ENCODE measurements around the gene RCSD1. TPM values are rescaled to one million over a fixed set of nuclear protein-coding genes. Genes with fewer than 3 reads are reported as not detected.

Gene RCSD1
- total RNA-seq, 1 donor from 2014 or later, result 91.9 TPM

DNA sequence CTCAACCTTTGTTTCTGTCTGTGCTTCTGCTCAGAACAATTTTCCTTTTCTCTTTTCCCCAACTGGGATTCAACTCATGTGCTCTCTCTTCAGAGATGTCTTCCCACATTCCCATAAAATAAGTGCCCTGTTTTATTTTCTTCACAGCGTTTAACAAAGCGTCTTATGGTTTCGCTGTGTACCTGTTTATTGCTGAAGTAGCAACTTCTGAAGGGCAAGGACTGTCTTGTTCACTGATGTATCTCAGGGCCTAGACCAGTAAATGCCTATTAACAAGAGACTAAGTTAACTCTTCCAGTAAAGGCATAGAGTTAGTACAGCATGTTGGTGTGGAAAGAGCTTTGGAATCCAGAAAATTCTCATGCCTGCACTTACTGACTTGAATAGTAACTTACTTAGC is 48.8 kb downstream of the RCSD1 start:
- no peaks in the 10 kb centered on the region for H3K27me3 Mint-ChIP-seq (ENCODE audit: low read depth)
- DNase-seq (ENCODE audit: low spot score), result no peak
- H3K4me3 Mint-ChIP-seq (ENCODE audit: low read depth), result no peak overlapping the region
- intact Hi-C loops (cut with micrococcal nuclease), result no loop called here
- no peak overlapping the region for H3K27ac Mint-ChIP-seq
- peaks cover 38% of the 10 kb centered on the region for H3K36me3 Mint-ChIP-seq (ENCODE audit: low read depth)
- peaks cover 21% of the 10 kb centered on the region for H3K4me1 Mint-ChIP-seq (ENCODE audit: low read depth)
- H3K9me3 Mint-ChIP-seq, result no peaks in the 10 kb centered on the region

DNA sequence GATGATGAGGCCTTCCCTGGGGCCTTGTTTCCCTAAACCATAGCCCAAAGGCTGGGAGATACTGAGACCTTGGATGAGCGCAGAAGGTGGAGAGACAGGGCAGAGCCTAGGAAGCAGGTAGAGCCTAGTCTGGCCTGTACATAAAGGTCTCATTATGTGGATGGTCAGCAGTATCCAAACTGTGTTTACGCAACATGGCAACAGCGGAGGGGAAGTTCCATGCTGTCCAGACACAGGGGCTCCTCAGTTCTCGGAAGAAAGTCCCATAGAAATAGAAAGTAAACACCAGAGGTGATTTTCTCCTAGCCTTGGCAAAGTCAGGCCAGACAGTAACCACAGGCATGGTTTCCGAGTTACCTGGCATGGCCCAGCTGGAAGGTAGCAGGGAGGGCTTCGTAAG is 49.7 kb downstream of the RCSD1 start:
- no peaks in the 10 kb centered on the region for H3K9me3 Mint-ChIP-seq
- DNase-seq (ENCODE audit: low spot score), result no peak
- no peaks in the 10 kb centered on the region for H3K27me3 Mint-ChIP-seq (ENCODE audit: low read depth)
- H3K27ac Mint-ChIP-seq, result no peak overlapping the region
- peaks cover 16% of the 10 kb centered on the region for H3K4me1 Mint-ChIP-seq (ENCODE audit: low read depth)
- no peak overlapping the region for H3K4me3 Mint-ChIP-seq (ENCODE audit: low read depth)
- peaks cover 39% of the 10 kb centered on the region for H3K36me3 Mint-ChIP-seq (ENCODE audit: low read depth)
- intact Hi-C loops (cut with micrococcal nuclease), result no loop called here

DNA sequence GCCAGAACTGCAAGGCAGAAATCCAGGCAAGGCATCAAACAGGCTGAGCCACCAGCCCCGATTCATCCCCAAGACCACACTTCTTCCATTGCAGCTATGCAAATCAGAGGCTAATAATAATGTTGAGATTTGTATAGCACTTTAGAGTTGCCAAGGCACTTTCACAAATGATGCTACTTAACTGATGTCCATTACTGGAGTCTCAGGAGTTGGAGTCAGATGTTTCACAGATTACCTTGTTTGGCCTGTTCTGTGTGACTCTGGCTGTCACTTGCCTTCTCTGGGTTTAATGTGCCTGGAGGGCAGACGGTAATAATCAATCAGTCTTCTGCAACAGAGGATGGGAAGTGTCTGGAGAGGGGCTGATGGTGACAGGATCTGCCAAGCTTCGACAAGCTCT is 51.0 kb downstream of the RCSD1 start:
- intact Hi-C loops (cut with micrococcal nuclease), result no loop called here
- Mint-ChIP-seq H3K9me3 (no peaks in the 10 kb centered on the region), H3K4me1 (ENCODE audit: low read depth) (peaks cover 11% of the 10 kb centered on the region), H3K27ac (peak overlapping the region; percentile 24), H3K36me3 (ENCODE audit: low read depth) (peaks cover 46% of the 10 kb centered on the region), H3K27me3 (ENCODE audit: low read depth) (no peaks in the 10 kb centered on the region), H3K4me3 (ENCODE audit: low read depth) (no peak overlapping the region)
- DNase-seq (ENCODE audit: low spot score), result no peak

DNA sequence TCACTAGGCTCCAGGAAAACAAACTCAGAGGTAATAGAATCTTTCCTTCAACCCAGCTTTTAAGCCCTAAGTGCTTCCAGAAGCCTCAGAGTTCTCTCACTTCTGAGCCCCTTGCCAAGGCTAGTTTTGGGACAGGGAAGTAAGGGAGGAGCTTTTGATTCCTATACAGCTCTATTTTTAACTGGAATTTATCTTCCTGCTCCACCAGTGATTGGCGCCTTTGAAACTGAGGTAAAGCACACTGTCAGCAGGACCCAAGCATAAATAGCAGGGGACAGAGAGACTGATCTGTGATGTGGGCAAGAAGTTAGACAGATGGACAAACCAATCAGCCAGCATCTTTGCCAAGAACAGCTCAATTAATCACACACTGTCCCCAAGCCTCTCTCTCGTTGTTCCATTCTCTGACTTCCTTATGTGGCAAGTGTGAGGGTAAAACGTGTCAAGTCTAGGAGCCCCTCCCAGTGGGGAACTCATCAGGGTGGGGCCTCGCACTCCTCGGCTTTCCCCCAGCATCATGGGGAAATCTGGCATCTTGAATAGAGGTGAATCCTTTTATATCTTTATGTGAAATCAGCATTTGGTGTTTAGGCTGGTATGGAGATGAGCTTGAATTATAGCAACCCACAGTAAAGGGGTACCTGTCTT is 51.5 kb downstream of the RCSD1 start:
- H3K27ac Mint-ChIP-seq, result no peak overlapping the region
- DNase-seq (ENCODE audit: low spot score), result no peak
- intact Hi-C loops (cut with micrococcal nuclease), result no loop called here
- H3K27me3 Mint-ChIP-seq (ENCODE audit: low read depth), result no peaks in the 10 kb centered on the region
- no peaks in the 10 kb centered on the region for H3K9me3 Mint-ChIP-seq
- H3K36me3 Mint-ChIP-seq (ENCODE audit: low read depth), result peaks cover 44% of the 10 kb centered on the region
- peaks cover 5% of the 10 kb centered on the region for H3K4me1 Mint-ChIP-seq (ENCODE audit: low read depth)
- H3K4me3 Mint-ChIP-seq (ENCODE audit: low read depth), result no peak overlapping the region

DNA sequence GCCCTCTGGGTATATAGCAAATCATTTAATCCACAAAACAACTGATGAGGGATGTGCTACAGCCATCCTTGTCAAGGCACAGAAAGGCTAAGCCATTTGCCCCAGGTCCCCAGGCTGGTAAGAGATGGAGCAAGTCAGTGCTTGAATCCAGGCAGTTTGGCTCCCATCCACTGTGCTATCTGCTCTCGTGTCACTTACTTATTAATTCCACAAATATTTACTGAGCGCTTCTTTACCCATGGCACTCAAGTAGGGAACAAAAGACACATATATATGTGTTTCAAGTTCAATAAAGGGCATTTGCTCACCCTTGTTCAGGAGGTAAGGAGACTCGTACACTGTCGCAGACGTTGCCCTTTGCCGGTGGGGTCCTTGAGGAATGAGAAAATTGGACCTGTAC is 53.2 kb downstream of the RCSD1 start:
- Mint-ChIP-seq H3K27me3 (ENCODE audit: low read depth) (no peaks in the 10 kb centered on the region), H3K9me3 (no peaks in the 10 kb centered on the region), H3K4me3 (ENCODE audit: low read depth) (no peak overlapping the region), H3K36me3 (ENCODE audit: low read depth) (peaks cover 52% of the 10 kb centered on the region), H3K4me1 (ENCODE audit: low read depth) (peaks cover 8% of the 10 kb centered on the region), H3K27ac (peak overlapping the region; percentile 33)
- intact Hi-C loops (cut with micrococcal nuclease), result no loop called here
- no peak for DNase-seq (ENCODE audit: low spot score)

DNA sequence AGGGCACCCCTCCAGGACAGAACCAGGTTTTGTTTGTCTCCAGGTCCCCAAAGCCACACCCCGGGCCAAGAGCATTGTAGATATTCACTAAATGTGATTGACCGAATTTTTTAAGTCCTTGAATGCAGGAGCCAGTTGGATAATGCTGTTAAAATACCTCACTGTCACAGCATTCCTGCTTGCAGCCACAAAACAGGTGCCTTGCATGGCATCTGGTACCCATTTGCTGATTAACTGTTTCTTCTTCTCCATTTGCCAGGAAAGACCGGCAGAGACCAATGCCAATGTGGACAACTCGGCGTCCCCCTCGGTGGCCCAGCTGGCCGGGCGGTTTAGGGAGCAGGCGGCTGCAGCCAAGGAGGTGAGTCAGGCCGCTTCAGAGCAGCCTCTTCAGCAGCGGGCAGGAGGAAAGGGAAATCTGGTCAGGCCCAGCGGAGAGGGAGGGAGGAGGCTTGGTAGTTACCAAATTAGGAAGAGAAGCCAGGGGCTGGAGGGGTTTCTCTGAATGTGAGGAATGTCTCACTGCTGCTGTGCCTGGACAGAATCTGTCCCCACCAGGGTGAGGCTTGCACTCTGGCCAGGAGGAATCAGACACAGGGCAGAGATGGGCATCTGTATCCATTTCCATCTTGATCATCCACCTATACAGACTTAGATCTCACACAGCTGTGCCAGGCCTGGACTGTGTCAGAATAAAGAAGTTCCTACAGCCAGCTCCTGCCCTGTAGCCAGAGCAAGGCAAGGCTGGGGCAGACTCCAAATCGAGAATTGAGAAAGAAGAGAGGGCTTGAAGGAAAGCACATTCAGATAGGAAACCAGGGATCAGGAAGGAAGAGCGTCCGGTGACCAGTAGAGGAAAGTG is 53.8 kb downstream of the RCSD1 start:
- no peak for DNase-seq (ENCODE audit: low spot score)
- Mint-ChIP-seq H3K4me1 (ENCODE audit: low read depth) (peaks cover 15% of the 10 kb centered on the region), H3K27ac (peak overlapping the region; percentile 63), H3K9me3 (no peaks in the 10 kb centered on the region), H3K4me3 (ENCODE audit: low read depth) (no peak overlapping the region), H3K27me3 (ENCODE audit: low read depth) (no peaks in the 10 kb centered on the region), H3K36me3 (ENCODE audit: low read depth) (peaks cover 58% of the 10 kb centered on the region)
- intact Hi-C loops (cut with micrococcal nuclease), result no loop called here

DNA sequence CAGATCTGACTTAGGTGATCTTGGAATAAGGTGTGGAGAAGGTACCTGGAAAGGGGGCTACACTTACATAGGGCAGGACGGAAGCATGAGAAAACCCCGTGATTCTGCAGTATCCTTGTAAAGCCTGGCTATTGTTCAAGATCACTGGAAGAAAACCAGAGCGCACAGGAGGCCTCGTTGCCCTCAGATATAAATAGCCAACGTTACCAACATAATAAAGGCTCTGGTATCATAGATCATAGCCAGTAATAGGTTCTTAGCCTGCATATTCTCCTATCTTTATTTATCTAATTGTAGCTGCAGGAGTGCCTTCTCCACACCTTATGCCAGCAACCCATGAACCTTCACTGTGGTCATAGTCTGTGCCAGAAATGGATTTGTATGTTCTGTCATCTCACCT is 55.8 kb downstream of the RCSD1 start:
- H3K27ac Mint-ChIP-seq, result peak overlapping the region; percentile 58
- no peak overlapping the region for H3K4me3 Mint-ChIP-seq (ENCODE audit: low read depth)
- H3K9me3 Mint-ChIP-seq, result no peaks in the 10 kb centered on the region
- H3K27me3 Mint-ChIP-seq (ENCODE audit: low read depth), result no peaks in the 10 kb centered on the region
- peaks cover 73% of the 10 kb centered on the region for H3K36me3 Mint-ChIP-seq (ENCODE audit: low read depth)
- H3K4me1 Mint-ChIP-seq (ENCODE audit: low read depth), result peaks cover 31% of the 10 kb centered on the region
- intact Hi-C loops (cut with micrococcal nuclease), result loop anchor here (5.0 kb wide), 1 partner anchor 194 kb away; no protein-coding TSS in a partner anchor
- no peak for DNase-seq (ENCODE audit: low spot score)

DNA sequence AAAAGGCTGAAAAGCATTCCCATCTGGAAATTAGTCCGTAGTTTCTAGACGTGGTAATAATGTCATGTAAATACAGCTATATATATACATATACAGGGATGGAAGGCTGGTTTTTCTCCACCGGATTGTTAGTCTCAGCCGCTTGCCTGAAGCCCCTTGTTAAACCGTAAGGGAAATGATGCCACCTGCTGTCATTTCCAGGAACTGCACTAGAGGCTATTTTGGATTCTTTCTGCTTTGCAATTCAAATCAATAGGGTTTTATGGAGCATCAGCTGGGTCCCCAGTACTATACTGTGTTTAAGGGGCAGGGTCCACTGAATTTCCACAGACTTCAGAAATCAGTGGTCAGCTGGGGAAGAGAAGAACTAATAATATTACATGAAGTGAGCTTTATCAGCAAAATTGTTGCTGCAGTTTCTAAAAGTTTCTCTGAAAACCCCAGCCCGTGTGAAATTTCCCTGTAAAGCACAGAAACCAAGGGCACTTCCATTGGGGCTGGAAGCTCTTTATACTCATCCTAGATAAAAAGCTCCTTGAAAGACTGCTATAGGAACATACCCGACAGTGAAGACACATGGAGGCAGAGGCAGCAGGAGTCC is 58.0 kb downstream of the RCSD1 start:
- Mint-ChIP-seq H3K4me1 (ENCODE audit: low read depth) (peaks cover 31% of the 10 kb centered on the region), H3K36me3 (ENCODE audit: low read depth) (peaks cover 82% of the 10 kb centered on the region), H3K4me3 (ENCODE audit: low read depth) (no peak overlapping the region), H3K27me3 (ENCODE audit: low read depth) (no peaks in the 10 kb centered on the region), H3K27ac (peak overlapping the region; percentile 85), H3K9me3 (no peaks in the 10 kb centered on the region)
- DNase-seq (ENCODE audit: low spot score), result peak; percentile 59
- intact Hi-C loops (cut with micrococcal nuclease), result loop anchor here (1.0 to 5.0 kb wide), 5 partner anchors 51 to 196 kb away; no protein-coding TSS in a partner anchor

DNA sequence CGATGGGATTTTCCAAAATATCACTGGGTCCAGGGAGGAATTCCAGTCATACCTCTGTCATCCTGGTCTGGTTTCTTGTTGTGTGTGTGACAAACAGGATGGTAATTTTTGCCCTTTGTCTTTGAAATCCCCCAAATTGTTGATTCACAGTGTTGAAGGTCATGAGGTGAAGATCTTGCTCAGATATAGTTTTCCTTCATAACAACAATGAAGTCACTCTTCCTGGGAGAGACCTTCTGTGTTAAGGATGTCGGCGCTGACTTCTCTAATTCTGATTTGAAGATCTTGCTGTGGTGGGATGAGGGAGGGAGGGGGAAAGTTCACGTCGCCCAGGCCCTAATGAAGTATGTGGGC is 59.5 kb downstream of the RCSD1 start:
- peaks cover 31% of the 10 kb centered on the region for H3K4me1 Mint-ChIP-seq (ENCODE audit: low read depth)
- no peak for DNase-seq (ENCODE audit: low spot score)
- intact Hi-C loops (cut with micrococcal nuclease), result loop anchor here (2.0 to 5.0 kb wide), 3 partner anchors 53 to 197 kb away; no protein-coding TSS in a partner anchor
- H3K9me3 Mint-ChIP-seq, result no peaks in the 10 kb centered on the region
- peaks cover 84% of the 10 kb centered on the region for H3K36me3 Mint-ChIP-seq (ENCODE audit: low read depth)
- H3K27me3 Mint-ChIP-seq (ENCODE audit: low read depth), result no peaks in the 10 kb centered on the region
- H3K4me3 Mint-ChIP-seq (ENCODE audit: low read depth), result no peak overlapping the region
- H3K27ac Mint-ChIP-seq, result peak overlapping the region; percentile 85

DNA sequence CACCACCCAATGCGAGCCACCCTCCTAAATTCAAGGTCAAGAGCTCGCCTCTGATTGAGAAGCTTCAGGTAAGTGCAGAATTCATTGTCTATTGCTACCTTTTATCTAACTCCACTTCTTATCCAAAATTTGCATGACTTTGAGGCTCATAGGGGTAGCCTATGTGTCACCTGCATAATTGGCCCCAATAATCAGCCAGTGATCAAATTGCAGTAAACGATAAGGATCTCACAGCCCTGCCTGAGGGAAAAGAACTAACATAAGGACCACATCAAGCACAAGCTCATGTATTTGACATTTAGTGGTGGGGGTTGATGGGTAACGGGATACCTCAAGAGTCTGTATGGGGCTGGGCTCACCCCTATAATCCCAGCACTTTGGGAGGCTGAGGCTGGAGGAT is 60.0 kb downstream of the RCSD1 start:
- Mint-ChIP-seq H3K4me1 (ENCODE audit: low read depth) (peaks cover 31% of the 10 kb centered on the region), H3K27me3 (ENCODE audit: low read depth) (no peaks in the 10 kb centered on the region), H3K4me3 (ENCODE audit: low read depth) (no peak overlapping the region), H3K36me3 (ENCODE audit: low read depth) (peaks cover 84% of the 10 kb centered on the region), H3K27ac (peak overlapping the region; percentile 85), H3K9me3 (no peaks in the 10 kb centered on the region)
- intact Hi-C loops (cut with micrococcal nuclease), result no loop called here
- no peak for DNase-seq (ENCODE audit: low spot score)

DNA sequence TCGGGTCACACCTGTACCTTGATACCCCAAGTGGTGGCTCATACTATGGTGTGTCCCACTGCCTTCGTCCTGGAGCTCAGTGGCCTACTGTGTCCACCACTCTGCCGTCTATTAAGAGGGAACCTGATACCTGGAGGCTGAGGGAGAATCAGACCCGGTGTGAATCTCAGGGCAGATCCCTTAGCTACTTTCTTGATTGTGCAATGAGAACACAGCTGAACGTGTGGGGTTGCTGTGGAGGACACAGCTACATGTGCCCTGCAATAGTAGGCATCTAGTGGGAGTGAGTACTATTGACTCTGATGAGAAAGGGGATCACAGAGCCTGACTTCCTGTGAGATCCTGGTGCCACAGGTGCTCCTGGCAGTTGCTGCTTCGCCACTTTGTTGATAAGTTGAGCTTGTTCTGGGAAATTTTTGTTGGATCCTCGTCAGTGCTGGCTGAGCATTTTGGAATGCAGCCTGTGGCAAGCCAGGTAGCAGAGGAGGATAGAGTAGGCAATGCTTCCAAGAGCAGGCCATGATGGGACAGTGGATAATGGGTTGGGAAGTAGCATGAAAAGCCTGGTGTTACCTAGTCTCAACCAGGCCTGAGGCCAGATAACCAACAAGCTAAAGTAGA is 63.5 kb downstream of the RCSD1 start:
- intact Hi-C loops (cut with micrococcal nuclease), result no loop called here
- Mint-ChIP-seq H3K36me3 (ENCODE audit: low read depth) (peaks cover 88% of the 10 kb centered on the region), H3K4me3 (ENCODE audit: low read depth) (no peak overlapping the region), H3K4me1 (ENCODE audit: low read depth) (peaks cover 19% of the 10 kb centered on the region), H3K9me3 (no peaks in the 10 kb centered on the region), H3K27me3 (ENCODE audit: low read depth) (no peaks in the 10 kb centered on the region), H3K27ac (peak overlapping the region; percentile 38)
- no peak for DNase-seq (ENCODE audit: low spot score)

DNA sequence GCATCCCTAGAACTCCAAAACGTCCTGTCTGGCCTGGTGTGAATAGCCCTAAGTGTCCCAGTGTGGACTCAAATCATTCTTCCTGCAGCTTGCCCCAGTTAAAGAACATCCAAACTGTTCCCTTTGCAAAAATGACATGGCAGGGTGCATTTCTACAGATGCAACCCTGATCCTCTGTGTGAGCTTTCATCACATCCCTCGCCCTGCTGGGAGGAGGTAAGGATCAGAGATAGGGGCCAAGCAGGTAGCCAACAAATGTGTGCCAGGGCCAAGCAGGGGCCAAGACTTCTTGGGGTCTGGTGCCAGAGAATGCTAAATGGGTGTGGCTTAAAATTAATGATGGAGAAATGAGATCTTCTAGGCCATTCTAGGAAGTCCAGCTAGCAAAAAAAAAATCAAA is 64.7 kb downstream of the RCSD1 start:
- peaks cover 12% of the 10 kb centered on the region for H3K4me1 Mint-ChIP-seq (ENCODE audit: low read depth)
- no peaks in the 10 kb centered on the region for H3K9me3 Mint-ChIP-seq
- H3K36me3 Mint-ChIP-seq (ENCODE audit: low read depth), result peaks cover 88% of the 10 kb centered on the region
- intact Hi-C loops (cut with micrococcal nuclease), result no loop called here
- DNase-seq (ENCODE audit: low spot score), result no peak
- H3K4me3 Mint-ChIP-seq (ENCODE audit: low read depth), result no peak overlapping the region
- no peaks in the 10 kb centered on the region for H3K27me3 Mint-ChIP-seq (ENCODE audit: low read depth)
- peak overlapping the region; percentile 26 for H3K27ac Mint-ChIP-seq

Data from activated T-helper 2 cell treated with anti-CD3 and anti-CD28 coated beads, Interferon-gamma antibody, Interleukin-2, Interleukin-4, amounts not matched to agents 10 μg/mL and 5 μg/mL and 100 μg/mL, durations not matched to agents 14 hours and 24 hours and 36 hours (primary cell).